SK-N-SH (cell line): ENCODE data around the gene MAP3K5.

Experiments
- CTCF ChIP-seq: fragments of 200-600 bp; sonication (generic); IDR thresholded peaks from 2 replicates; pipeline ENCODE4 v1.6.1; 2017; ENCODE audit warnings: antibody characterized with exemption, mild to moderate bottlenecking, moderate library complexity
- ELF1 ChIP-seq: IDR thresholded peaks from 2 replicates; pipeline ENCODE4 v1.4.0; 2012
- EP300 ChIP-seq, 2 experiments: IDR thresholded peaks; 2 replicates each; pipeline versions ENCODE4 v1.4.0 to v1.6.1; 2012; ENCODE audit warnings: borderline replicate concordance in 1 of 2, low read depth in 1 of 2, low read length in 1 of 2
- EZH2phosphoT487 ChIP-seq: fragments of 200-600 bp; sonication (generic); IDR thresholded peaks from 2 replicates; pipeline ENCODE4 v1.6.1; 2017; ENCODE audit warnings: low read depth, mixed run types, mild to moderate bottlenecking, antibody characterized with exemption, moderate library complexity, borderline replicate concordance
- FOXJ3 ChIP-seq: sonication (generic); formaldehyde crosslinking; IDR thresholded peaks from 2 replicates; pipeline ENCODE4 v1.5.1; 2020; ENCODE audit warnings: mild to moderate bottlenecking, missing genetic modification reagents
- FOXM1 ChIP-seq: IDR thresholded peaks from 2 replicates; pipeline ENCODE4 v1.4.0; 2012; ENCODE audit warnings: low read depth, mild to moderate bottlenecking
- GATA2 ChIP-seq: sonication (generic); formaldehyde crosslinking; IDR thresholded peaks from 2 replicates; pipeline ENCODE4 v1.5.0; 2020; ENCODE audit warnings: mild to moderate bottlenecking, missing genetic modification reagents
- IRF3 ChIP-seq: fragments of 150-350 bp; IDR thresholded peaks from 2 replicates; pipeline ENCODE4 v1.6.1; 2016; ENCODE audit warnings: mild to moderate bottlenecking, low read depth, low read length
- MAX ChIP-seq: IDR thresholded peaks from 2 replicates; pipeline ENCODE4 v1.4.0; 2012; ENCODE audit warnings: low read depth
- NRF1 ChIP-seq: IDR thresholded peaks from 2 replicates; pipeline ENCODE4 v1.6.1; 2012; ENCODE audit warnings: low read depth, mild to moderate bottlenecking, low read length
- SIN3A ChIP-seq: IDR thresholded peaks from 2 replicates; pipeline ENCODE4 v1.6.1; 2012; ENCODE audit warnings: low read depth, mild to moderate bottlenecking, low read length, moderate library complexity, borderline replicate concordance
- SMC3 ChIP-seq: IDR thresholded peaks from 2 replicates; pipeline ENCODE4 v1.6.1; 2012; ENCODE audit warnings: low read depth, low read length, improper control_type of control experiment
- YY1 ChIP-seq: IDR thresholded peaks from 2 replicates; pipeline ENCODE4 v1.4.0; 2012; ENCODE audit warnings: low read depth, mild to moderate bottlenecking
- ZBTB33 ChIP-seq: IDR thresholded peaks from 2 replicates; pipeline ENCODE4 v1.4.0; 2012; ENCODE audit warnings: low read depth, borderline replicate concordance

GRCh38 chr6:136522636-136523035, 269.6 kb downstream of the MAP3K5 start:
- TF ChIP-seq MAX: no peak
- no peak for TF ChIP-seq CTCF
- no peak for TF ChIP-seq IRF3
- TF ChIP-seq FOXM1: no peak
- no peak for TF ChIP-seq EP300 (IDR thresholded peaks at IDR 0.05; ENCODE audit: borderline replicate concordance in 1 of 2, low read depth in 1 of 2, low read length in 1 of 2)
- TF ChIP-seq SIN3A: no peak
- TF ChIP-seq SMC3: no peak
- no peak for TF ChIP-seq ZBTB33
- TF ChIP-seq FOXJ3 (CRISPR knock-in tag): no peak
- TF ChIP-seq EZH2phosphoT487: no peak
- TF ChIP-seq NRF1: no peak
- TF ChIP-seq GATA2 (CRISPR knock-in tag): no peak
- no peak for TF ChIP-seq ELF1
- TF ChIP-seq YY1: no peak
